B cell (primary cell): ENCODE measurements around the gene RAB3B.

ENCODE experiments used
- EZH2 ChIP-seq: IDR thresholded peaks from 2 replicates; pipeline ENCODE4 v1.6.1; 2012; ENCODE audit warnings: borderline replicate concordance, low read depth, mild to moderate bottlenecking, moderate library complexity, low read length; ENCODE audit not compliant: insufficient read depth, poor library complexity, severe bottlenecking
- TF ChIP-seq, protein P1 (sequence below): fragments of 200-600 bp; IDR thresholded peaks from one replicate; pipeline ENCODE4 v1.8.0; 2022; ENCODE audit warnings: antibody characterized with exemption, mild to moderate bottlenecking

DNA sequence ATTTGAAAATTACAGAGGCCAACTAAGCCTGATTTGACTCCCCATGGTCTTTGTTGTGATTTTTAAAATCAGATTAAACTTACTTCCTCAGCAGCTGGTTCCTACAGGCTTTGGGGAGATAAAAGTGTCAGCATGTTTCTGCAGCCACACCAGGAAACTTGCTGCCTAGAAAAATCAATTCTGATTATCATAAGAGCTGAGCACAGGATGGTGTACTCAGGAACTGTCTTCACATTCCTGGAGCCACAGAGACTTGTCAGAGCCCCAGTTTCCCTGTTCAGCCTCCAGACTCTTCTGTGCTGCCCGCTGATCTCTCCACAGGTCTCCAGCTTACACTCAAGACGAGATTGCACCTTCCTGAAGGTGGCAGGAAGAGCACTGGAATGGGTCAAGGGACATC lies 23.9 kb downstream of the RAB3B start:
- TF ChIP-seq, protein P1, sequence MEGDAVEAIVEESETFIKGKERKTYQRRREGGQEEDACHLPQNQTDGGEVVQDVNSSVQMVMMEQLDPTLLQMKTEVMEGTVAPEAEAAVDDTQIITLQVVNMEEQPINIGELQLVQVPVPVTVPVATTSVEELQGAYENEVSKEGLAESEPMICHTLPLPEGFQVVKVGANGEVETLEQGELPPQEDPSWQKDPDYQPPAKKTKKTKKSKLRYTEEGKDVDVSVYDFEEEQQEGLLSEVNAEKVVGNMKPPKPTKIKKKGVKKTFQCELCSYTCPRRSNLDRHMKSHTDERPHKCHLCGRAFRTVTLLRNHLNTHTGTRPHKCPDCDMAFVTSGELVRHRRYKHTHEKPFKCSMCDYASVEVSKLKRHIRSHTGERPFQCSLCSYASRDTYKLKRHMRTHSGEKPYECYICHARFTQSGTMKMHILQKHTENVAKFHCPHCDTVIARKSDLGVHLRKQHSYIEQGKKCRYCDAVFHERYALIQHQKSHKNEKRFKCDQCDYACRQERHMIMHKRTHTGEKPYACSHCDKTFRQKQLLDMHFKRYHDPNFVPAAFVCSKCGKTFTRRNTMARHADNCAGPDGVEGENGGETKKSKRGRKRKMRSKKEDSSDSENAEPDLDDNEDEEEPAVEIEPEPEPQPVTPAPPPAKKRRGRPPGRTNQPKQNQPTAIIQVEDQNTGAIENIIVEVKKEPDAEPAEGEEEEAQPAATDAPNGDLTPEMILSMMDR: no peak
- TF ChIP-seq EZH2: no peak
